ENCODE results near the gene MRPL34. TPM values are rescaled to one million over a fixed set of nuclear protein-coding genes. Genes with fewer than 3 reads are reported as not detected.

Gene MRPL34
- total RNA-seq, 5 donors from 2014 or later (not counting 1 experiment from before 2014, with no cell fraction given): 37.6 to 87.0 (median 69.3) TPM

GRCh38 chr19:17327654-17328516 is 22.2 kb downstream of the MRPL34 start:
- CTCF ChIA-PET: interaction anchor here in 1 of 2 donors (0.6 kb wide), 1 partner anchor 1135 kb away, joined by 5 read pairs; no protein-coding TSS in a partner anchor
- H3K36me3 Mint-ChIP-seq: no peaks in the 10 kb centered on the region
- H3K9me3 Mint-ChIP-seq: no peaks in the 10 kb centered on the region
- H3K4me1 ChIP-seq (ENCODE audit: control insufficient read depth in 1 of 2, extremely low read depth in 1 of 2, insufficient read depth in 2 of 2, low read length in 2 of 2): peaks cover 2 to 40% of the 10 kb centered on the region in 2 experiments
- peaks cover 0 to 7% of the 10 kb centered on the region in 2 experiments for H3K27me3 ChIP-seq (replicated peaks in 1 of 2; ENCODE audit: control insufficient read depth in 2 of 2, extremely low read depth in 1 of 2, insufficient read depth in 2 of 2, low read length in 1 of 2)
- H3K27me3 Mint-ChIP-seq: no peaks in the 10 kb centered on the region
- peak overlapping the region; percentile 70 to 79 (median 78) for H3K4me3 Mint-ChIP-seq
- peak overlapping the region; percentile 46 to 79 for H3K27ac Mint-ChIP-seq
- peak overlapping the region; percentile 59 for H3K4me3 ChIP-seq (ENCODE audit: control insufficient read depth in 1 of 2, extremely low read depth in 1 of 2, low read length in 1 of 2)
- H3K36me3 ChIP-seq (ENCODE audit: control insufficient read depth in 2 of 2, extremely low read depth in 1 of 2, insufficient read depth in 1 of 2, low read length in 1 of 2): peaks cover 0 to 8% of the 10 kb centered on the region in 2 donors
- POLR2A ChIA-PET: interaction anchor here (0.6 to 1.2 kb wide), 4 partner anchors 10 to 112 kb away, joined by 3 to 4 read pairs (median 3); partner anchors contain the start of gene DDA1 (in 1 of the 2)
- 46% methylated on average over 47 of the region's 64 CpGs for WGBS (ENCODE audit: insufficient coverage)
- H3K27ac ChIP-seq (ENCODE audit: low read length): peak overlapping the region; percentile 34
- ATAC-seq (replicated peaks in 1 of 4): peak; percentile 67 to 76 (median 72)
- peak in 28 of 35 experiments; percentile 34 to 77 (median 49) for DNase-seq
- H3K4me1 Mint-ChIP-seq: peaks cover 14 to 23% (median 14%) of the 10 kb centered on the region in 3 donors
- no peaks in the 10 kb centered on the region for H3K9me3 ChIP-seq

- whole genome bisulfite sequencing (ENCODE audit: insufficient coverage): 4% methylated on average over 73 of the region's 94 CpGs
These were observed 23.1 kb downstream of the MRPL34 start for GRCh38 chr19:17328517-17329365.

GRCh38 chr19:17329366-17330261 is 23.9 kb downstream of the MRPL34 start:
- H3K36me3 Mint-ChIP-seq: no peaks in the 10 kb centered on the region
- no peaks in the 10 kb centered on the region for H3K27me3 Mint-ChIP-seq
- CTCF ChIA-PET: no interaction called here
- peaks cover 0 to 4% of the 10 kb centered on the region in 2 donors for H3K36me3 ChIP-seq (ENCODE audit: control insufficient read depth in 2 of 2, extremely low read depth in 1 of 2, insufficient read depth in 1 of 2, low read length in 1 of 2)
- peak overlapping the region in 1 of 2 donors; percentile 39 for H3K27ac Mint-ChIP-seq
- peaks cover 0 to 7% of the 10 kb centered on the region in 2 experiments for H3K27me3 ChIP-seq (replicated peaks in 1 of 2; ENCODE audit: control insufficient read depth in 2 of 2, extremely low read depth in 1 of 2, insufficient read depth in 2 of 2, low read length in 1 of 2)
- no peak overlapping the region for H3K27ac ChIP-seq (ENCODE audit: low read length)
- H3K4me3 ChIP-seq (ENCODE audit: control insufficient read depth in 1 of 2, extremely low read depth in 1 of 2, low read length in 1 of 2): no peak overlapping the region
- DNase-seq: no peak
- peaks cover 17 to 30% (median 19%) of the 10 kb centered on the region in 3 donors for H3K4me1 Mint-ChIP-seq
- H3K9me3 ChIP-seq: no peaks in the 10 kb centered on the region
- 67% methylated on average over 44 of the region's 51 CpGs for WGBS (ENCODE audit: insufficient coverage)
- H3K9me3 Mint-ChIP-seq: no peaks in the 10 kb centered on the region
- POLR2A ChIA-PET: interaction anchor here in 1 of 2 donors (0.5 kb wide), 1 partner anchor 24 kb away, joined by 10 read pairs; no protein-coding TSS in a partner anchor
- ATAC-seq (replicated peaks in 1 of 4): no peak
- H3K4me3 Mint-ChIP-seq: peak overlapping the region; percentile 39 to 78 (median 45)
- peaks cover 4 to 42% of the 10 kb centered on the region in 2 experiments for H3K4me1 ChIP-seq (ENCODE audit: control insufficient read depth in 1 of 2, extremely low read depth in 1 of 2, insufficient read depth in 2 of 2, low read length in 2 of 2)

More at GRCh38 chr19:17328517-17329365, 23.1 kb downstream of the MRPL34 start:
- Histone ChIP-seq H3K36me3 (ENCODE audit: control insufficient read depth in 2 of 2, extremely low read depth in 1 of 2, insufficient read depth in 1 of 2, low read length in 1 of 2) (peaks cover 0 to 8% of the 10 kb centered on the region in 2 donors), H3K4me3 (ENCODE audit: control insufficient read depth in 1 of 2, extremely low read depth in 1 of 2, low read length in 1 of 2) (peak overlapping the region; percentile 59 to 62), H3K27me3 (replicated peaks in 1 of 2; ENCODE audit: control insufficient read depth in 2 of 2, extremely low read depth in 1 of 2, insufficient read depth in 2 of 2, low read length in 1 of 2) (peaks cover 0 to 7% of the 10 kb centered on the region in 2 experiments), H3K9me3 (no peaks in the 10 kb centered on the region), H3K27ac (ENCODE audit: low read length) (peak overlapping the region; percentile 34), H3K4me1 (ENCODE audit: control insufficient read depth in 1 of 2, extremely low read depth in 1 of 2, insufficient read depth in 2 of 2, low read length in 2 of 2) (peaks cover 4 to 45% of the 10 kb centered on the region in 2 experiments)
- Mint-ChIP-seq H3K4me1 (peaks cover 14 to 26% (median 14%) of the 10 kb centered on the region in 3 donors), H3K9me3 (no peaks in the 10 kb centered on the region), H3K27ac (no peak overlapping the region), H3K4me3 (peak overlapping the region; percentile 70 to 78 (median 70)), H3K36me3 (no peaks in the 10 kb centered on the region), H3K27me3 (no peaks in the 10 kb centered on the region)
- ATAC-seq (replicated peaks in 1 of 4) (peak; percentile 45 to 60 (median 54)), DNase-seq (peak in 13 of 35 experiments; percentile 17 to 56 (median 41))
- CTCF ChIA-PET: interaction anchor here in 1 of 2 donors (0.6 kb wide), 1 partner anchor 1134 kb away, joined by 5 read pairs; no protein-coding TSS in a partner anchor
- POLR2A ChIA-PET: interaction anchor here in 1 of 2 donors (0.6 to 1.2 kb wide), 3 partner anchors 9 to 113 kb away, joined by 3 to 4 read pairs (median 3); partner anchors contain the start of gene DDA1

GRCh38 chr19:17330262-17331044 is 24.8 kb downstream of the MRPL34 start:
- Mint-ChIP-seq H3K4me1 (peaks cover 24 to 37% (median 26%) of the 10 kb centered on the region in 3 donors), H3K4me3 (peak overlapping the region; percentile 44 to 78 (median 51)), H3K27me3 (no peaks in the 10 kb centered on the region), H3K36me3 (no peaks in the 10 kb centered on the region), H3K27ac (no peak overlapping the region), H3K9me3 (no peaks in the 10 kb centered on the region)
- no peak for ATAC-seq (replicated peaks in 1 of 4)
- Histone ChIP-seq H3K4me3 (ENCODE audit: control insufficient read depth in 1 of 2, extremely low read depth in 1 of 2, low read length in 1 of 2) (no peak overlapping the region), H3K27me3 (replicated peaks in 1 of 2; ENCODE audit: control insufficient read depth in 2 of 2, extremely low read depth in 1 of 2, insufficient read depth in 2 of 2, low read length in 1 of 2) (peaks cover 0 to 7% of the 10 kb centered on the region in 2 experiments), H3K9me3 (no peaks in the 10 kb centered on the region), H3K4me1 (ENCODE audit: control insufficient read depth in 1 of 2, extremely low read depth in 1 of 2, insufficient read depth in 2 of 2, low read length in 2 of 2) (peaks cover 7 to 50% of the 10 kb centered on the region in 2 experiments), H3K36me3 (ENCODE audit: control insufficient read depth in 2 of 2, extremely low read depth in 1 of 2, insufficient read depth in 1 of 2, low read length in 1 of 2) (no peaks in the 10 kb centered on the region), H3K27ac (ENCODE audit: low read length) (no peak overlapping the region)
- WGBS (ENCODE audit: insufficient coverage): 87% methylated on average over 15 of the region's 24 CpGs
- no peak for DNase-seq
- ChIA-PET CTCF (no interaction called here), POLR2A (interaction anchor here in 1 of 2 donors (0.5 to 0.7 kb wide), 3 partner anchors 21 to 745 kb away, joined by 5 to 10 read pairs (median 8); no protein-coding TSS in a partner anchor)

- Histone ChIP-seq H3K27me3 (replicated peaks in 1 of 2; ENCODE audit: control insufficient read depth in 2 of 2, extremely low read depth in 1 of 2, insufficient read depth in 2 of 2, low read length in 1 of 2) (peaks cover 0 to 7% of the 10 kb centered on the region in 2 experiments), H3K27ac (ENCODE audit: low read length) (no peak overlapping the region), H3K4me1 (ENCODE audit: control insufficient read depth in 1 of 2, extremely low read depth in 1 of 2, insufficient read depth in 2 of 2, low read length in 2 of 2) (peaks cover 7 to 54% of the 10 kb centered on the region in 2 experiments), H3K9me3 (no peaks in the 10 kb centered on the region), H3K36me3 (ENCODE audit: control insufficient read depth in 2 of 2, extremely low read depth in 1 of 2, insufficient read depth in 1 of 2, low read length in 1 of 2) (no peaks in the 10 kb centered on the region), H3K4me3 (ENCODE audit: control insufficient read depth in 1 of 2, extremely low read depth in 1 of 2, low read length in 1 of 2) (no peak overlapping the region)
- H3K36me3 Mint-ChIP-seq: no peaks in the 10 kb centered on the region
- ATAC-seq (replicated peaks in 1 of 4) (no peak), DNase-seq (no peak)
- peaks cover 26 to 38% (median 26%) of the 10 kb centered on the region in 3 donors for H3K4me1 Mint-ChIP-seq
- H3K4me3 Mint-ChIP-seq: peak overlapping the region in 2 of 3 donors; percentile 51 to 78
- POLR2A ChIA-PET: interaction anchor here in 1 of 2 donors (0.6 to 0.7 kb wide), 2 partner anchors 22 to 744 kb away, joined by 5 to 8 read pairs; no protein-coding TSS in a partner anchor
- 86% methylated on average over 12 of the region's 13 CpGs for WGBS (ENCODE audit: insufficient coverage)
- no peaks in the 10 kb centered on the region for H3K9me3 Mint-ChIP-seq
- CTCF ChIA-PET: no interaction called here
- H3K27me3 Mint-ChIP-seq: no peaks in the 10 kb centered on the region
- H3K27ac Mint-ChIP-seq: no peak overlapping the region
These were observed 25.4 kb downstream of the MRPL34 start for GRCh38 chr19:17331045-17331558.

Data from T-cell (primary cell).